BE2C (cell line): Measurements from ENCODE around the gene ATG2B.

ENCODE experiments used
- DNase-seq: peaks from one replicate; pipeline ENCODE4 v3.0.0-alpha.2; 2020
- H3K27me3 ChIP-seq: fragments of 250-450 bp; sonication (Bioruptor Pico); 2 replicates; pipeline ENCODE4 v1.5.1; 2020; ENCODE audit warnings: mild to moderate bottlenecking
- H3K36me3 ChIP-seq: fragments of 250-450 bp; sonication (Bioruptor Pico); 2 replicates; pipeline ENCODE4 v1.5.1; 2020; ENCODE audit warnings: mild to moderate bottlenecking
- H3K4me1 ChIP-seq: fragments of 250-450 bp; sonication (Bioruptor Pico); 2 replicates; pipeline ENCODE4 v1.5.1; 2020
- H3K4me3 ChIP-seq: 2 replicates; pipeline ENCODE4 v1.5.1; 2011; ENCODE audit warnings: low read depth, low read length
- H3K9me3 ChIP-seq: fragments of 250-450 bp; sonication (Bioruptor Pico); 2 replicates; pipeline ENCODE4 v1.5.1; 2020
- TF ChIP-seq, protein P1 (sequence below): IDR thresholded peaks from 2 replicates; pipeline ENCODE4 v1.5.1; 2012; ENCODE audit warnings: mild to moderate bottlenecking, low read depth, low read length

ATG2B gene

DNA sequence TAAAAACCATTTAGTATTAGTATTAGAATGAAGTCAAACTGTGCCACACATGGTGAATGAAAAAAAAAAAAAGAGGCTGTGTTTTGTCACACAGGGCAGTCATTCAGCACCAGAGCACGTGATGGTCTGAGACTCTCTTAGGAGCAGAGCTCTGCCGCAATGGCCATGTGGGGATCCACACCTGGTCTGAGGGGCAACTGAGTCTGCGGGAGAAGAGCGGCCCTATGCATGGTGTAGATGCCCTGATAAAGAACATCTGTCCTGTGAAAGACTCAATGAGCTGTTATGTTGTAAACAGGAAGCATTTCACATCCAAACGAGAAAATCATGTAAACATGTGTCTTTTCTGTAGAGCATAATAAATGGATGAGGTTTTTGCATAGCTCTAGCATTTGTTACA is 119.4 kb downstream of the ATG2B start:
- Histone ChIP-seq H3K9me3 (no peaks in the 10 kb centered on the region), H3K36me3 (no peaks in the 10 kb centered on the region; the same call in 1 of the 2 replicates), H3K4me3 (no peak overlapping the region), H3K4me1 (peaks cover under 1% of the 10 kb centered on the region), H3K27me3 (no peaks in the 10 kb centered on the region)
- TF ChIP-seq, protein P1, sequence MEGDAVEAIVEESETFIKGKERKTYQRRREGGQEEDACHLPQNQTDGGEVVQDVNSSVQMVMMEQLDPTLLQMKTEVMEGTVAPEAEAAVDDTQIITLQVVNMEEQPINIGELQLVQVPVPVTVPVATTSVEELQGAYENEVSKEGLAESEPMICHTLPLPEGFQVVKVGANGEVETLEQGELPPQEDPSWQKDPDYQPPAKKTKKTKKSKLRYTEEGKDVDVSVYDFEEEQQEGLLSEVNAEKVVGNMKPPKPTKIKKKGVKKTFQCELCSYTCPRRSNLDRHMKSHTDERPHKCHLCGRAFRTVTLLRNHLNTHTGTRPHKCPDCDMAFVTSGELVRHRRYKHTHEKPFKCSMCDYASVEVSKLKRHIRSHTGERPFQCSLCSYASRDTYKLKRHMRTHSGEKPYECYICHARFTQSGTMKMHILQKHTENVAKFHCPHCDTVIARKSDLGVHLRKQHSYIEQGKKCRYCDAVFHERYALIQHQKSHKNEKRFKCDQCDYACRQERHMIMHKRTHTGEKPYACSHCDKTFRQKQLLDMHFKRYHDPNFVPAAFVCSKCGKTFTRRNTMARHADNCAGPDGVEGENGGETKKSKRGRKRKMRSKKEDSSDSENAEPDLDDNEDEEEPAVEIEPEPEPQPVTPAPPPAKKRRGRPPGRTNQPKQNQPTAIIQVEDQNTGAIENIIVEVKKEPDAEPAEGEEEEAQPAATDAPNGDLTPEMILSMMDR = no peak
- no peak for DNase-seq

DNA sequence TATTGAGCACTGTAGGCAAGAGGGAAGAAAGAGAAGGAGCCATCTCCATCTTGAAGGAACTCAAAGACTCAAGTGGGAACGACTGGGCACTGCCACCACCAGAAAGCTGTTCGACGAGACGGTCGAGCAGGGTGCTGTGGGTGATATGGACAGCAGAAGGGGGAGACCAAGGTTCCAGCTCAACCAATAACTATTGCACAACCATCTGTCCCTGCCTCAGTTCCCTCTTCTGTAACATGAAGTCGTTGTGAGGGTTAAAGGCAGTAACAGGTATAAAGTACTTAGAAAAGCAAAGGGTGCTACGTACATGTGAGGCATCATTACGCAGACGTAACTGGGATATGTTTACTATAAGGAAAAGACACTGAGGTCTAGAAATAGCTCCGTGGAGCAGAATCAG is 121.0 kb downstream of the ATG2B start:
- TF ChIP-seq, protein P1 = no peak
- H3K4me1 ChIP-seq = peaks cover 3% of the 10 kb centered on the region

DNA sequence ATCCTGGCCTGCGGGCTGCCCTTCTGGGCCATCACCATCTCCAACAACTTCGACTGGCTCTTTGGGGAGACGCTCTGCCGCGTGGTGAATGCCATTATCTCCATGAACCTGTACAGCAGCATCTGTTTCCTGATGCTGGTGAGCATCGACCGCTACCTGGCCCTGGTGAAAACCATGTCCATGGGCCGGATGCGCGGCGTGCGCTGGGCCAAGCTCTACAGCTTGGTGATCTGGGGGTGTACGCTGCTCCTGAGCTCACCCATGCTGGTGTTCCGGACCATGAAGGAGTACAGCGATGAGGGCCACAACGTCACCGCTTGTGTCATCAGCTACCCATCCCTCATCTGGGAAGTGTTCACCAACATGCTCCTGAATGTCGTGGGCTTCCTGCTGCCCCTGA is 122.5 kb downstream of the ATG2B start:
- Histone ChIP-seq H3K36me3 (no peaks in the 10 kb centered on the region; the same call in 1 of the 2 replicates), H3K27me3 (no peaks in the 10 kb centered on the region), H3K9me3 (no peaks in the 10 kb centered on the region), H3K4me3 (no peak overlapping the region), H3K4me1 (peaks cover 3% of the 10 kb centered on the region; the same call in 1 of the 2 replicates)
- TF ChIP-seq, protein P1 = no peak
- DNase-seq = no peak

More for the DNA sequence above, 121.0 kb downstream of the ATG2B start:
- Histone ChIP-seq H3K36me3 (no peaks in the 10 kb centered on the region; the same call in 1 of the 2 replicates), H3K27me3 (no peaks in the 10 kb centered on the region), H3K4me3 (no peak overlapping the region), H3K9me3 (no peaks in the 10 kb centered on the region)
- DNase-seq = no peak

DNA sequence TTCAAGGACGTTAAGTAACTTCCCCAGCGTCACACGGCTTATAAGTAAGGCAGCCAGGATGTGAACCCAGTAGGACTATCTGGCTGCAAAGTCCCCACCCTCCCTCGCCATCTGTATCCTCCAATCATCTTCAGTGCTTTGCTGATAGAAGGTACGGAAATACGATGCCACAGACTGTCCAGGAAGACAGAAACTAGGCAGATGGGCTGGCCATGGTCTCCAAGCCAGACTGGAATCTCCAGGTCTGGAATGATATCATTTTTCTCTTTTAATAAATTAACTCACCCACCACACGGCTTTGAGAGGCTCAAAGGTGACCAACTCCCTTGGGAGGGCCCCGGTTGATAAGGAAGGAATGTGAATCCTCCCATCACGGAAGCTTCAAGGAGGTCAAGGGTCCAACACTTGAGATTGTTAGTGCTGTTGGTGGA is 123.4 kb downstream of the ATG2B start:
- Histone ChIP-seq H3K9me3 (no peaks in the 10 kb centered on the region), H3K27me3 (no peaks in the 10 kb centered on the region), H3K36me3 (no peaks in the 10 kb centered on the region; the same call in 1 of the 2 replicates), H3K4me1 (peaks cover 3% of the 10 kb centered on the region; the same call in 1 of the 2 replicates), H3K4me3 (no peak overlapping the region)
- DNase-seq = no peak
- TF ChIP-seq, protein P1 = no peak

DNA sequence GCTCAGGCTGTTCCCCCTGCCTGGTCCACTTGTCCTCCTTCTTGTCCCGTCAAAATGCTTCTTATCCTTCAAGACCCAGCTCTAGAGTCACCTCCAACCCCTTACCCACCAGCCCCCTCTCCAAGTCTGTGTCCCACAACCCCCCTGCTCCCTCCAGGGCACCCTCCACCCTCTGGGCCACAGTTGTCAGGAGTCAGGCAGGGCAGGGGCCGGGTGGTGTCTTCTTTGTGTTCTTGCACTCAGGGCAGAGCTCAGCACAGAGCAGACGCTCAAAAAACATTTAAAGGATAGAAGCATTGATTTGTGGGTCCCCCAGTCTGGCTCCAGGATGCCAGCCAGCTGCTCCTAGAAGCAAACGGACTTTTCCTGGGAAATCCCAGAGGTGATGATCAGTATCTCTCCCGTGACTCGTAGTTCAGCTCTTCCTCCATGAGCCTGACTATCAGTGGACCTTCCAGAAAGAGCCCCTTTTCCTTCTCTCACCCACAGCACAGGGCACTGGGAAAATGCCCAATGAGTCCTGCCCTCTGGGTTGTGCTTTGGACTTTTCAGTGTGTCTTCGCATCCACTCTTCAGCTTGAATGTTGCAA is 124.4 kb downstream of the ATG2B start:
- TF ChIP-seq, protein P1 = no peak
- H3K4me3 ChIP-seq = no peak overlapping the region

DNA sequence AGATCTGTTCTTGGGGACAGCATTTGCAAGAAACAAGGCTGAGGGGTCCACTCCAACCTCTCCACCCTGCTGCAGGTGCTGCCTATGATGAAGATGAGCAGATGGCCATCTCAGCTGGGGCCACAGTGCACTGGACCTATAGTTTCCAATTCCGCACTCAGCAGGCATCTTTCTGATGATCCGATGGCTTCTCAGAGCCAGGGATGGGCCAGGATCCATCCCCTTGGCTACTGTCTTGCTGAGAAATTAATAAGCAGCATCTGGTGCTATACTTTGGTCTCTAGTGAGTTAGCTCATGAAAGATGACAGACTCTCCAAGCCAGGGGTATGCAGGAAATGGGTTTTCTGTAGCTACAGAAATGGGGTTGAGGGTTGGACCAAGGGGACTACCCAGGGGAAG is 125.5 kb downstream of the ATG2B start:
- Histone ChIP-seq H3K27me3 (no peaks in the 10 kb centered on the region), H3K9me3 (no peaks in the 10 kb centered on the region), H3K36me3 (no peaks in the 10 kb centered on the region; the same call in 1 of the 2 replicates), H3K4me3 (no peak overlapping the region), H3K4me1 (peaks cover 3% of the 10 kb centered on the region; the same call in 1 of the 2 replicates)
- TF ChIP-seq, protein P1 = no peak
- no peak for DNase-seq

More for the DNA sequence above, 124.4 kb downstream of the ATG2B start:
- no peak for DNase-seq
- peaks cover 3% of the 10 kb centered on the region; the same call in 1 of the 2 replicates for H3K4me1 ChIP-seq
- H3K36me3 ChIP-seq = no peaks in the 10 kb centered on the region; the same call in 1 of the 2 replicates
- H3K27me3 ChIP-seq = no peaks in the 10 kb centered on the region
- H3K9me3 ChIP-seq = no peaks in the 10 kb centered on the region
